ENCODE results near the gene CDK12. TPM values are rescaled to one million over a fixed set of nuclear protein-coding genes. Genes with fewer than 3 reads are reported as not detected.
A peak's percentile ranks its signal among the peaks of the same experiment; 100 is the strongest.

Gene CDK12
- total RNA-seq (10 to 100 TPM; 19.2 to 30.3 TPM), polyA plus RNA-seq (10 to 100 TPM in 1 of 2 donors, 1 to 10 TPM in 1; 7.5 to 10.8 TPM)

DNA sequence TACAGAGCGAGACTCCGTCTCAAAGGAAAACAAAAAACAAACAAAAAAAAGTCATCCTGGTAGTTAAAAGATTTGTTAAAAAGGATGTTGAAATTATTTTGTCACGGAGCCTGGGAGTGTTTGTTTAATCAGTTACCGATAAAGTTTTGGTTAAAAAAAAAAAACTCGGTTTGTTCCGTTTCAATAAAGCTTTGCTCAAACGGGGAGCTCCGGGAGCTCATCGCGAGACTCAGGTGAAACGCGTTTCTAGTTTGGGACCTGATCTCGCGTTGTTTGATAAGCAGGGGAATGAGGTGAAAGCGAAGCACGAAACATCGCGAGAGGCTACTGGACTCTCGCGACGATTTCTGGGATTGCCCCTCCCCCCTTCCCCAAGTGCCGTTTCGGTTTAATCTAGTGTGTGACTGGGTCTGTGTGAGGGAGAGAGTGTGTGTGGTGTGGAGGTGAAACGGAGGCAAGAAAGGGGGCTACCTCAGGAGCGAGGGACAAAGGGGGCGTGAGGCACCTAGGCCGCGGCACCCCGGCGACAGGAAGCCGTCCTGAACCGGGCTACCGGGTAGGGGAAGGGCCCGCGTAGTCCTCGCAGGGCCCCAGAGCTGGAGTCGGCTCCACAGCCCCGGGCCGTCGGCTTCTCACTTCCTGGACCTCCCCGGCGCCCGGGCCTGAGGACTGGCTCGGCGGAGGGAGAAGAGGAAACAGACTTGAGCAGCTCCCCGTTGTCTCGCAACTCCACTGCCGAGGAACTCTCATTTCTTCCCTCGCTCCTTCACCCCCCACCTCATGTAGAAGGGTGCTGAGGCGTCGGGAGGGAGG lies at the start of gene CDK12:
Gene CDK12 (plus strand): TSS at position 374 of the 813 bp plus-strand sequence. CDS start 586 bp downstream, outside the sequence.
- Histone ChIP-seq H3K4me1 (ENCODE audit: control insufficient read depth in 4 of 4, insufficient read depth in 4 of 4, low read length in 3 of 4) (peaks cover 6 to 32% (median 22%) of the 10 kb centered on the region in 4 donors), H3K27me3 (ENCODE audit: control insufficient read depth in 4 of 4, insufficient read depth in 4 of 4, low read length in 3 of 4) (no peaks in the 10 kb centered on the region), H3K36me3 (ENCODE audit: control insufficient read depth in 4 of 4, insufficient read depth in 3 of 4, low read depth in 1 of 4, low read length in 3 of 4) (no peaks in the 10 kb centered on the region), H3K9me3 (ENCODE audit: control insufficient read depth in 4 of 4, low read length in 3 of 4) (no peaks in the 10 kb centered on the region), H3K9ac (ENCODE audit: low read depth in 1 of 2, low read length in 2 of 2) (peak within 1 kb of the TSS; percentile 85 to 86), H3K27ac (ENCODE audit: low read depth in 1 of 2, low read length in 2 of 2) (peak within 1 kb of the TSS; percentile 88 to 96), H3K4me3 (ENCODE audit: low read depth in 1 of 3, low read length in 3 of 3) (peak within 1 kb of the TSS; percentile 67 to 96 (median 69))
- WGBS = under 1% methylated on average over 51 of the region's 51 CpGs
- TF ChIP-seq FOXA2 (IDR thresholded peaks at IDR 0.05) = peak; percentile 31
- TF ChIP-seq RXRA (IDR thresholded peaks at IDR 0.05) = peak; percentile 62 to 67
- peak; percentile 50 for TF ChIP-seq ATF3 (IDR thresholded peaks at IDR 0.05)
- TF ChIP-seq SP1 (IDR thresholded peaks at IDR 0.05) = peak; percentile 85
- TF ChIP-seq, protein P1, sequence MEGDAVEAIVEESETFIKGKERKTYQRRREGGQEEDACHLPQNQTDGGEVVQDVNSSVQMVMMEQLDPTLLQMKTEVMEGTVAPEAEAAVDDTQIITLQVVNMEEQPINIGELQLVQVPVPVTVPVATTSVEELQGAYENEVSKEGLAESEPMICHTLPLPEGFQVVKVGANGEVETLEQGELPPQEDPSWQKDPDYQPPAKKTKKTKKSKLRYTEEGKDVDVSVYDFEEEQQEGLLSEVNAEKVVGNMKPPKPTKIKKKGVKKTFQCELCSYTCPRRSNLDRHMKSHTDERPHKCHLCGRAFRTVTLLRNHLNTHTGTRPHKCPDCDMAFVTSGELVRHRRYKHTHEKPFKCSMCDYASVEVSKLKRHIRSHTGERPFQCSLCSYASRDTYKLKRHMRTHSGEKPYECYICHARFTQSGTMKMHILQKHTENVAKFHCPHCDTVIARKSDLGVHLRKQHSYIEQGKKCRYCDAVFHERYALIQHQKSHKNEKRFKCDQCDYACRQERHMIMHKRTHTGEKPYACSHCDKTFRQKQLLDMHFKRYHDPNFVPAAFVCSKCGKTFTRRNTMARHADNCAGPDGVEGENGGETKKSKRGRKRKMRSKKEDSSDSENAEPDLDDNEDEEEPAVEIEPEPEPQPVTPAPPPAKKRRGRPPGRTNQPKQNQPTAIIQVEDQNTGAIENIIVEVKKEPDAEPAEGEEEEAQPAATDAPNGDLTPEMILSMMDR (IDR thresholded peaks at IDR 0.05; ENCODE audit: low read depth, low read length, missing input control) = no peak
- peak; percentile 49 for TF ChIP-seq MAX (IDR thresholded peaks at IDR 0.05)
- TF ChIP-seq YY1 (IDR thresholded peaks at IDR 0.05) = peak; percentile 87
- TF ChIP-seq HNF4A (conservative IDR thresholded peaks at IDR 0.05) = peak; percentile 50 to 65
- TF ChIP-seq TAF1 (conservative IDR thresholded peaks at IDR 0.05) = peak; percentile 86
- peak; percentile 73 for TF ChIP-seq NR2F2 (IDR thresholded peaks at IDR 0.05)
- TF ChIP-seq JUND (IDR thresholded peaks at IDR 0.05) = peak in 1 of 2 donors; percentile 65
- peak; percentile 46 to 72 for TF ChIP-seq GABPA (IDR thresholded peaks at IDR 0.05 in 1 of 2, conservative IDR thresholded peaks at IDR 0.05 in 1 of 2)
- peak; percentile 29 for TF ChIP-seq RAD21 (IDR thresholded peaks at IDR 0.05)
- peak in 1 of 2 donors; percentile 73 for TF ChIP-seq EGR1 (IDR thresholded peaks at IDR 0.05; ENCODE audit: low read depth in 2 of 2)
- peak; percentile 71 for TF ChIP-seq FOXA1 (IDR thresholded peaks at IDR 0.05)
- TF ChIP-seq HNF4G (IDR thresholded peaks at IDR 0.05) = no peak
- peak; percentile 65 for TF ChIP-seq REST (IDR thresholded peaks at IDR 0.05)
- TF ChIP-seq ZBTB33 (IDR thresholded peaks at IDR 0.05) = peak; percentile 100
- DNase-seq (ENCODE audit: low spot score) = peak; percentile 95

Data from liver (tissue), 9 donors.